Activated effector memory CD4-positive, alpha-beta T cell treated with anti-CD3 and anti-CD28 coated beads, Interleukin-2, amount 50 U/mL, for 16 hours (primary cell): ENCODE data around the gene FAM241A.
"Not testable (repeated sequence)": the region's sequence is repeated elsewhere in the genome, so short reads cannot be mapped to it uniquely, and the experiment has no call there.

Experiments
- DNase-seq: peaks from one replicate; pipeline ENCODE4 v3.0.0-alpha.2; 2020

FAM241A gene

DNA sequence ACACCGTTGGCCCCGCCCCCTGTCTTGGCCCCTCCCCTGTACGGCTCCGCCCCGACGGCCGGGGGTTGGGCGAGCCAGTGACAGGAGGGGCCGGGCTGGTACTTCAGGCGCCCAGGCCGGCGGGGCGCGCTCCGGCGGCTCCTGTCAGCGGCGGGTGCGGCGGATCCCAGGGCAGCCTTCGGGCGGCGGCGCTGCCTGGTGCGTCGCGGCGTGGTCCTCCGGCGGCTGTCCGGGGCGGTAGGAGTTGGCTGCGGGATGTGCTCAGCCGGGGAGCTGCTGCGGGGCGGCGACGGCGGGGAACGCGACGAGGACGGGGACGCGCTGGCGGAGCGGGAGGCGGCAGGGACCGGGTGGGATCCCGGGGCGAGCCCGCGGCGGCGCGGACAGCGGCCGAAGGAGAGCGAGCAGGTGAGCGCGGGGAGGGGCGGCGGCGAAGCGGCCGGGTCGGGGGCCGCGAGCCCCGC lies at the start of gene FAM241A:
Gene FAM241A (plus strand): TSS at position 129 of the 464 bp plus-strand sequence. CDS start 127 bp downstream, at position 256.
- DNase-seq, result peak; percentile 96

DNA sequence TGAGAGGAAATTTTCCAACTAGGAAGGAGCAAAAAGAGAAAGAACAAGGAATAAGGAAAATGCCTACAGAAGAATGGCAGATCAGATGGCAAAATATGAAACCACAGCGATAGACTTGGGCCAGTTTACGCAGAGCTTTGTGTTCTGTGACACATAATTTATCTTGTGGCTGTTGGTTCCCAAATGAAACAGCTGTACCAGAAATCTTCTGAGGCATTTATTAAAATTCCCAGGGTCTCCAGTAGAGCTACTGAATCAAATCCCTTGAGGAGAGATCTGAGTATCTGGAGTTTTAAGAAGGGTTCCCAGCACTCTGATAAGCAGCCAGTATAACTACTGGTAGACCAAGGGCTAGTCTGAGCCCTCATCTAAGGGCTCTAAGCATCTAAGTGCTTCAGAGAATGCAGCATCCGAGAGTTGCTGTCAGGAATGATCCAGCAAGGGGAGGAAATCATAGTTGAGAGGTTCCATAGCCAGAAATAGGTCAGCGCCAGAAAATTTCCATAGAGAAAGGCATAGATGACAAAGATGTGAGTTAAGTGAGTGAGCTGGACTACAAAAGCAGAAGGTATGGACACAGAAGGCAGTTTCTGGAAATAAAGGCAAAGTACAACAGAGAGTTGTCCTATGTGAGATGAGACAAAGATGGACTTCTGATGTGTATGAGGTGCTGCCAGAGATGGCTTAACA lies 46.3 kb upstream of the FAM241A start:
- DNase-seq, result no peak

DNA sequence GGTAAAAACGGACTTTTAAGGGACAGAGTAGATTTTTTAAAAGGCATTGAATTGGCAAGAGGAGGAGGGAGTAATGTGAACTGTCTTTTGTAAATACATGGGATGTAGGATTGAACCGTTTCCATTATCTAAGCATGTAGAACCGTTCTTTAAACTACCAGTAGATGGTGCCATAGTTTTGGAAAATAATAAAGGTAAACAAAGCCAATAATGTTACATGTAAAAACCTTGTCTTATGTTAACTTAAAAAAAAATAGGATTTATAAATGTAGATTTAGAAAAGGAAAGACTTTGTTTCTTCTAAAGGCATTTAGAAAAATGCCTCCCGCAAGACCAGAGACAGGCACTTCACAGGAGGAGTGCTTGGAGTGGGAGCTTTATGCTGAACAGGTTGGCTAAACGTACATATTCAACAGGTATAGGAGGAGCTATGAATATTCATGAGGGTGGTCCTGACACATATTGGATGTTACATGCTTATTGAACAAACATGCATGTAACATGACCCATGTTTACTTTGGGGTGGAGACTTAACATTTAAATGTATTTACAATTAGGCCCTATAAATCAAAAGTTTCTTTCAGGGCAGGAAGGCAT lies 45.5 kb upstream of the FAM241A start:
- DNase-seq, result no peak

DNA sequence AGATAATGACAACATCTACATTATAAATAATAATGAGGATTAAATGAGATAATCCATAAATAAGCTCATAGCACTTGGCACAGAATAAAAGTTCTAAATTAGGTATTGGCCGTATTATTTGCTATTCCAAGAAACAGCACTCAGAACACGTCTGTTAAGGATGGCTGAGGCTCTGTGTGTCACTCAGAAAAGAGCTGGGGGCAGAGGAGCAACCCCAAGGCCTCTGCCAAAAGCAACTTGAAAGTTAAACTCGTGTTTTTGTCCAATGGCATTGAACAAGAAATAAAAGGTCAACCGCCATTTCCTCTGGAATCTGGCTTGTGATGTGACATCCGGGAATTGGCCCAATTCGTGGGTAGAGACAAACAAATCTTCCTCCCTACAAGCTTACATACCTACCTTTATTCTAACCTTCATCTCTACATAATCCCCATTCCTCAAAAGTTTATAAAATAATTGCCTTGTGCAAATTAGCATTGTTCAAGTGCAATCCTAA lies 42.3 kb upstream of the FAM241A start:
- DNase-seq, result no peak

DNA sequence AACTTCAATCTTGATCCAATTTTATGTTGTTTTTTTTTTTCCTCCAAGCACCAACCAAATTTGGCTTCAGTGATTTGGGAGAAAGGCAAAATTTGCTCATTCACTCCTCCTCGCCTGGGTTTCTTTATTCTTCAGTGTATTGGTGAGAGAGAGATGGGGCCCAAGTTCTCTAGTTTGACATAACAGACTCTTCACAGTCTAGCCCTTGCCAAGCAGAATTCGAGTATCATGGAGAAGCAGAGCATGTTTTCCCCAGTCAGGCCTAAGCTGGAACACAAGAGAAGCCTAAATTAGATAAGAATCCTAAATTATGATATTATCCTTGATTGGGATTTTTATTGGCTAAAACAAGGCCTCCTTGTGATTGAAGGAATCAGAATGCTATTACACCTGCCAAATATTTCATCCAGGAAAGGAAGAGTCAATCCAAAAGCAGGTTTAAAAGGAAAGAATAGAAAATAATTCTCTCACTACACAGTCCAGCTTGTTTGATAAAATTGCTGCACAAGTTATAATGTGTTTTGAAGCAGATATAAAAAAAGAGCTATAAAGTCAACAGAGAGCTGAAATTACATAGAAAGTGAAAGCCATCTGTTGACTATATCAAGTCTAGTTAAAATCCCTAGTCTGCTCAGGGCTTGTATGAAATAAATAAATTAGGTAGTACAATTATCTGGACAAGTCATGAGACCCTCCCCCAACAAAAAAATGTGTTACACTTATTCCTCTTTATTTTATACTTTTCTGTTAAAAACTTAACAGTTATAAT lies 39.9 kb upstream of the FAM241A start:
- DNase-seq, result no peak

DNA sequence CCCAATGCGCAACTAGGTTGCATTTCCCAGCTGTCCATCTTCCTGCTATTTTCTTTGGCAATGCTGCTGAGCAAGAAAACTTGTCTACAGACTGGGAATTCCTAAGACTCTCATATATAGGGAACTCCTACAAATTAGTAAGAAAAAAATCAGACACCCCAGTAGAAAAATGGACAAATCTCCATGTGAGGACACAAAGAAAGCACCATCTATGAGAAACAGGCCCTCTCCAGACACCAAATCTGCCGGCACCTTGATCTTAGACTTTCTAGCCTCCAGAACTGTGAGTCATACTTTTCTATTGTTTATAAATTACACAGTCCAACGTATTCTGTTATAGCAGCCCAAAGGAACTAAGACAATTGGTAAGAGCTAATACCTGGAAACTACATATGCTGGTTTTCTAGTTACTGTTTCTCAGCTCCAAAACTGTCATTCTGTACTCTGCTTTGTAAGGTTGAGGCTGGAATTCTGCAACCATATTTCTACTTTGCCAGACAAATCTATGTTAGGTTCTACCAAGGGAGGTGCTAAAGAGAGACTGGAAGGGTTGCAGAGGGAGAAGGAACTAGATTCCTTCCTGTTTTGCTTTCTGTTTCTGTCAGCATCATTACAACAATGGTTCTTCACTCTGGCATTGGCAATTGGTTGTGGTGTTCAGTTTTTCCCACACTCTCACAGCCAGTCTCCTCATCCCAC lies 35.7 kb upstream of the FAM241A start:
- no peak for DNase-seq

DNA sequence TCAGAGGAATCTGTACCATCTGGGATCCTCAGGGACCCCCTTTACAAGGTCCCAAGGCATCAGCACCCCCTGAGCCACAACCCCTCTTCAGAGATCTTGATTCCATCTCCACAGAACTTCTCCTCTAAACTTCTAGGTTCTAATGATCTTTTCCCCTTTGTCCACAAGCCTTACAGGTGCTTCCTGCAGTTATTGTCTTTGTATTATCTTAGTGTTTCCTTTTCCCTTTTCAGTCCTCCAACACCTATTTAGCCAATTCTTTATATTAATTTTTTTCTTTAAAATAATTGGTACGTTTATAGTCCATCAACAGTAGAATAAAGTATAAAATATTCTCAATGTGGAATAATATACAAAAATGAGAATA lies 35.2 kb upstream of the FAM241A start:
- no peak for DNase-seq

DNA sequence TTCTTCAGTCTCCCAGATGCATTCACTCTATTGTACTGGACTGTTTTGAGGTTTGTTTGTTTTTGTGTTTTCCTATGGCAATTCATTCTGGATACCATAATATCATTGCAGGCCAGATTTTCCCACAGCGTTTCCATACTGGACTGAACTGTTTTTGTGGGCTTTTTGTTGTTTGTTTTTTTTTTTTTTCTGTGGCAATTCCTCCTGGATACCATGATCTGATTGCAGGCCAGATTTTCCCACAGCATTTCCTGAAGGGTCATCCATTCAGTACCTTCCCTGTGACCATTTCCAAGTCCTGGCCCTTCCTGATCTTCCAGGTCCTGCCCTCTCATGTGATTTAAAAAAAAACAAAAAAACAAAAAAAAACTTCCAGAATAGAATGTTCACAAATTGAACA lies 33.9 kb upstream of the FAM241A start:
- no peak for DNase-seq

DNA sequence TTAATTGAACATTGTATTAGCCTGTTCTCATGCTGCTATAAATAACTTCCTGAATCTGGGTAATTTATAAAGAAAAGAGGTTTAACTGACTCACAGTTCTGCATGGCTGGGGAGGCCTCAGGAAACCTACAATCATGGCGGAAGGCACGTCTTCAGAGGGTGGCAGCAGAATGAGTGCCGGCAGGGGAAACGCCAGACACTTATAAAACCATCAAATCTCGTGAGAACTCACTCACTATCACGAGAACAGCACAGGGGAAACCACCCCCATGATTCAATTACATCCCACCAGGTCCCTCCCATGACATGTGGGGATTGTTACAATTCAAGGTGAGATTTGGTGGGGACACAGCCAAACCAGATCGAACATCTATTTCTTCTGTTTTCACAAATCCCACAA lies 33.2 kb upstream of the FAM241A start:
- not testable (repeated sequence) for DNase-seq

DNA sequence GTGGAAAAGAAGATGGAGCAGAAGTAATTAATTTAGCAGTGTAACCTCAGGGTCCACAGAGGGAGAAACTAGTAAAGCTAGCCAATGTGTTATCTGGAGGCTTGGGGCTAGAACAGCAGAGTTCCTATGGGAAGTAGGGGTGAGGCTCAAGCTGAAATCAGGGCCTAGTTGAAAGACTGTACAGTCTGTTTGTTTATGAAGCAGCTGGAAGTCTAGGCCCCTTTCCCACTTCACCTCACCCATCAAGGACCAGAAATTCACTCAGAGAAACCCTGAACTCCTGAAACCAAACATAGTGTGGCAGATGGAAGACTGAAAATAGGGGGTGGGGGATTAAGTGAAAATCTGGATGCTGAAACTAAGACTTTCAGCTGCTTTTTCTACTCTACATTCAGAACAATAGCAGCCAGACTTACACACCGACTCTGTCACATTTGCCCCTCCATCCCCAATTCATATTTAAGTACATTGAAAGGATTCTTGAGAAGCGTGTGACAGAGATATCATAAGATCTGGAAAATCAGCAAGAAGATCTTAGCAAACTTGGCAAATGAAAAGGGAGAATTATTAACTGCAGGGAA lies 32.6 kb upstream of the FAM241A start:
- DNase-seq, result no peak

DNA sequence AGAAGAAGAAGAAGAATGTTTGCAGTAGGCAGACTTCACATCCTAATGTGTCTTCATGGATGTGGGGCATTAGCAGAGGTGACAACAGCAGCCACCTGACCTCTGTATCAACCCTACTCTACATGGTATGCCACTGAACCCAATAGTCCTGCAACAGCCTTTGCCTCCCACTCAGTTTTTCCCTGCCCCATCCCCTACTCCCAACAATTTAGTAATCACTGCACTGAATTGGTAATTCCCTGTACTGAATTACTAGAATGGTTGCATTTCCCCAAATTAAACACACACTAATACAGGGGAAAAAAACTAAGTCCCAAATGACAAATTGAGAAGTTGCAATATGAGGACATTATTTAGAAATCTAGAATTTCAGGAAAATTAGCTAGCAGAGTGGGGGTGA lies 31.4 kb upstream of the FAM241A start:
- DNase-seq, result no peak

DNA sequence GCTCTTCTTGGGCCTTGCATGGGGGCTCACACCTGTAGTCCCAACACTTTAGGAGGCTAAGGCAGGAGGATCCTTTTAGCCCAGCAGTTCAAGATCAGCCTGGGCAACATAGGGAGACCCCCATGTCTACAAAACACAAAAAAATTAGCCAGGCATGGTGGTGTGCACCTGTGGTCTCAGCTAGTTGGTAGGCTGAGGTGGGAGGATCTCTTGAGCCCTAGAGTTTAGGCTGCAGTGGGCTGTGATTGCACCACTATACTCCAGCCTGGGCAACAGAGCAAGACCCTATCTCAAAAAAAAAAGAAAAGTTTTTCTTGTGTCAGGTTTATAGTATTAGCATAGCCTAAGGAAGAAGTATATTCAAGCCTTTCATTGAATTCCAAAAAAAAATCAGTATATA lies 30.8 kb upstream of the FAM241A start:
- no peak for DNase-seq

DNA sequence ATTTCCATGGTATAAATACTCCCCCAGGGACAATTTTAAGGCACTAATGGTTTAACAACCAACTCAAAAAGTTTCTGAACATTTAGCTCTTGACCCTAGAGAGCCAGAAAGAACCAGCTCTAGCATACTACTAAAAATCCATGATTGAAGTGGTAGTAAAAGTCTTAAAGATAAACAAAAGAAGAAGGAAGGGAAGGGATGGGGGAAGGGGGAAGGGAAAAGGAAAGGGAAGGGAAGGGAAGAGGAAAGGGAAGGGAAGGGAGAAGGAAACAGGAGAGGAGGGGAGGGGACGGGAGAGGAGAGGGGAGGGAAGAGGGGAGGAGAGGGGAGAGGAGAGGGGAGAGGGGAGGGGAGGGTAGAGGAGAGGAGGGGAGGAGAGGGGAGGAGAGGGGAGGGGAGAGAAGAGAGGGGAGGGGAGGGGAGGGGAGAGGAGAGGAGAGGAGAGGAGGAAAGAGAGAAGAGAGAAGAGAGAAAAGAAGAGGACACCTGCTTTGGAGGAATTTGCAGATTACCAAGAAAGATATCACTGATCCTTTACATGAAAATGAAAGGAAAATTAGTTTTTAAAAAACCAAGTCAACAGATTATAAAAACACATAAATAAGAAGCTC lies 26.4 kb upstream of the FAM241A start:
- no peak for DNase-seq

DNA sequence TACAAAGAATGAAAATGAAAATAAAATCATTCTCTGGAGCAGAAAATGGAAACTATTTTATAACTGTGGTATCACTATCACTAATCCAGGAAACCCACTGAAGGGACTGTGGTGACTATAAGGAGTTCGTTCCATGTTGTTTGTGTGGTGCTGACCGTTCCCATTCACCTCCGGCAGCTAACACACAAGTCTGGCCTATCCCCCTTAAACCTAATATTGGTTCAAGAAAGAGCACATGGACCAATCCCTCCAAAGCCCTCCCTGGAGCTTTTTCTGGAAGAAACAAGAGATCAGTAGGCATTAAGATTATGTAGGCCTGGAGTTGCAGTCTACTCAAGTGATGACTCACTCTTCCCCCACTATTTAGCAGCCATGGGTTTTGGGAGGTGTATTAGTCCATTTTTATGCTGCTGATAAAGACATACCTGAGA lies 25.9 kb upstream of the FAM241A start:
- no peak for DNase-seq

DNA sequence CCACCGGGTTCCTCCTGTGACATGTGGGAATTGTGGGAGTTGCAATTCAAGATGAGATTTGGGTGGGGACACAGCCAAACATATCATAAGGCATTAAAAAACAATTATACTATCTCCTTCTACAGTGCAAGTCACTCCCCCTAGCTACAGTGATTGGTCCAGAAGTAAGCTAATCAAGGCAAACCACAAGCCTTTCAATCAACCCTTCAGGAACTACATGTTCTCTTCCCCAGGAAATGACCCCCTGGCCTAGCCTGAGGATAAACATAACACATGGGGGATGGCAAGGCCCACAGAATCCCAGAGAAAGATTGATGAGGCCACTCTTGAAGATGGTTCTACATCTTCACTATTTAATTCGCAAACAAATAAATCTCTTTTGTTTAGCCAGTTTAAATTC lies 25.2 kb upstream of the FAM241A start:
- DNase-seq, result no peak

DNA sequence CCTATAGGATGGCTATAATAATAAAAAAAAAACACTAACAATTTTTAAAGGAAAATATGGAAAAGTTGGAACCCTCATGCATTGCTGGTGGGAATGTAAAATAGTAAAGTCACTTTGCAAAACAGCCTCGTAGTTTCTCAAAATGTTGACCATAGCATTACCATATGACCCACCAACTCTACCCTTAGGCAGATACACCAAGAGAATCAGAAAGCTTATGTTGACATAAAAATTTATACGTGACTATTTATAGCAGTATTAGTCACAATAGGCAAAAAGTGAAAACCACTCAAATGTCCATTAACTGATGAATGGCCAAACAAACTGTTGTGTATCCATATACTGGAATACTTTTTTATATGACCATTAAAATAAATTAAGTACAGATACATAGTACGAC lies 19.8 kb upstream of the FAM241A start:
- no peak for DNase-seq

DNA sequence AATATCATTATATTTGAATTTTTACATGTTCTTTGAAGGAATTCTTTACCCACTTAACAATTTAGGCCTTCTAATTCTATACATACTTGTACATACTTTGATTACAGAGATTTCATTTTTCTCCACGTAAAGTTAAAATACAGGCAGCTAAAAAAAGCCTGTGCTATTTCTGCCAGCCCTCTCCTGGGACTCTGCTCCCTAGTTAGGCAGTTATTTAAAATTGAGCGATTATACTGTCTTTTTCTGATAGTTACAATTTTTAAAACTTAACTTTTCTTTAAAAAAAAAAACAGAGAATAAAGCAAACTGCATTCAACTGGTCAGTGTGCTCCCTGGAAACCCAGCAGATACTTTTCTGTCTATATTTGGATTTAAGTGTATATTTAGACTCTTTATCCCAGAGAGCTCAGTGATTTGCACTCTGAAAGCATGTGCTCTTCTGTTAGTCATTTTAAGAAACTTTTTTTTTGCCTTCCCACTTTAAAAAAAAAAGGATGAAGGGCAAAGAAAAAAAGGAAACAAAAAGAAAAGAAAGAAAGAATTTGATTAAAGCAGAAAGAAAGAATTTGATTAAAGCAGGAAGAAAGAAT lies 18.1 kb upstream of the FAM241A start:
- no peak for DNase-seq

DNA sequence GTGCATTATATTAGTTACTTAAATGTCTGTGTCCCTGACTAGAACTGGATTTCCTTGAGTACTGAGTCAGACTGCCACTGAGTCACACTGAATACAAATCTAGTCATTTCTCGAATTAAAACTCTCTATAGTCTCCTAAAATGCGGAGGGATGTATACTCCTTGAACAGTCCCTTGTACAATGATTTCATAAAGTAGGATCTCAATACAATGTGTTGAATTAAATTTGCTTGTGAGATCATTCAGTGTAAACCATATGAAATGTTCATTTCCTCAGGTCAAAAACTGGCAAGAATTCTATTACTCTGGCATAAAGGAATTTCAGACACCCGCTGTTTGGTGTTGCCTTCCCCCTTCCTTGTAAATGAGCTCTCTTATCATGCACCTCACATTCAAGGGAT lies 17.5 kb upstream of the FAM241A start:
- DNase-seq, result no peak

DNA sequence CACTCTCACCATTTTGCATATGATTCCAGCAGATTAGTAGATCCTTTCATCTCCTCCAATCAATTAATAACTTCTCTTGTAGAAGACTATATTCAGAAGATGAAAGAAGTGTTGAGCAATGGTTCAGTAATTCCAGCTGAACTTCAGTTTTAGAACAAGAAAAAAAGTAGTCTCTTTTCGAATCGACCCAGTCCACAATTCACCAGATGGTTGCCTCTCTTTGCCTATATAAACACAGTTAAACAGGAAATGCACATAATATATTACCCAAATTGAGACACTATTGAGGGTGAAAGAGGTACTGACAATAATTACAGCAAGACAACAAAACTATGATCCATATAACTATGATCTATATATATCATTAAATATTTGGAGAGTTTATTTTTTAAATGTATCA lies 16.8 kb upstream of the FAM241A start:
- no peak for DNase-seq

DNA sequence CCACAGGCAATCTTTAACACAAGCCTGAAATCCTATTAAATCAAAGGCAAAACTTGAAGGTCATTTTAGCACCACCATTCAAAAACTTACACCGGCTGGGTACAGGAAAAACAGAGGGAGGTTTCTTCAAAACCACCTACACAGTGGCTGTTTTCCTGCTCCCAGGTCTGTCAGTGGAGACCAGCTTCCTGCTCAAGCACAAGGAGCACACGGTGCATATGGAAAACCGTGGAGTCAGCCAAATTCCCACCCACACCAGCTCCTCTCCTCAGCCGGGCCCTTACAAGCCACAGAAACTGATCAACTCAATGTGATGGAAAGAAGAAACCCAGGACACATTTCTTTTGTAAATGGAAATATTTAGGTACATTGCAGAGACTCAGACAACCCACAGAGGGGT lies 14.3 kb upstream of the FAM241A start:
- no peak for DNase-seq

DNA sequence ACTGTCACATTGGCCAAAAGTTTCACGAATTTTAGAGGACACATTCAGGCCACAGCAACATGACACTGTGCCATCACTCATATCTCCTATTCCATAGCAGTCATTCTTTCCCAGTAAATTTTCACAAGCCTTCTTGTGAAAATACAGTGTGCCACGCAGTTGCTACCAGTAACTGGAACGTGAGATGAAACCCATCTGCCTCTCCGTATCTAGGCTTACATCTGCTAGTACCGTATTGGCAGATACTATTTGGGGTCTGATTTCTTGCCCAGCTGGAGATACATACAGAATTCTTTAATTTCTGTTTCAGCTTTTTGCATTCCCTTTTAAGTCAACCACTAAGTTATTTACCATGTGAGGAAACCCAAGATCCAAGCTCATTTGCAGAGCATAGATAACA lies 8.7 kb upstream of the FAM241A start:
- no peak for DNase-seq

DNA sequence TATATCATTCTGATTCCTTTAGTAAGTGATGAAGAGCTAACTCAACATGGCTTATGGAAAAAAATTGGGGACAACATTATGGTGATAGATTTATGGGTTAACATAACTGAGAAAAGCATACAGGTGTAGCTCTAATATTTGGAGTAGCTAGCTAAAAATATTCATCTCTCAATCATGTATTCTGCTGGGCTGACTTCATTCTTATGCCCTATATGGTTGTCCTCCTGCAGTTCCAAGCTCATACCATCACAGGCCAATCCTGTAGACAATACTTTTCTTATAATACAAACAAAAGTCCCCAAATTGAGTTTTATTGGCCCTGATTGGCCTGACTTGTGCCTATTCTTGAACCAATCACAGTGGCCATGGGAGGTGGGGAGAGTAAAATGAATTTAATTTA lies 6.7 kb upstream of the FAM241A start:
- DNase-seq, result no peak
